AG09309 (cell line): ENCODE results near the gene TMEM88.

Experiments
- DNase-seq: peaks from one replicate; pipeline ENCODE4 v3.0.0-alpha.2; 2010; ENCODE audit warnings: low read depth
- H3K4me3 ChIP-seq: 2 replicates; pipeline ENCODE4 v1.5.1; 2011; ENCODE audit warnings: mild to moderate bottlenecking, low read depth, low read length, moderate library complexity; ENCODE audit not compliant: control insufficient read depth
- TF ChIP-seq, protein P1 (sequence below): IDR thresholded peaks from 2 replicates; pipeline ENCODE4 v1.5.1; 2011; ENCODE audit warnings: mild to moderate bottlenecking, low read depth, low read length, inconsistent platforms; ENCODE audit not compliant: insufficient read depth, control insufficient read depth; ENCODE audit errors: missing control alignments

The TMEM88 gene

DNA sequence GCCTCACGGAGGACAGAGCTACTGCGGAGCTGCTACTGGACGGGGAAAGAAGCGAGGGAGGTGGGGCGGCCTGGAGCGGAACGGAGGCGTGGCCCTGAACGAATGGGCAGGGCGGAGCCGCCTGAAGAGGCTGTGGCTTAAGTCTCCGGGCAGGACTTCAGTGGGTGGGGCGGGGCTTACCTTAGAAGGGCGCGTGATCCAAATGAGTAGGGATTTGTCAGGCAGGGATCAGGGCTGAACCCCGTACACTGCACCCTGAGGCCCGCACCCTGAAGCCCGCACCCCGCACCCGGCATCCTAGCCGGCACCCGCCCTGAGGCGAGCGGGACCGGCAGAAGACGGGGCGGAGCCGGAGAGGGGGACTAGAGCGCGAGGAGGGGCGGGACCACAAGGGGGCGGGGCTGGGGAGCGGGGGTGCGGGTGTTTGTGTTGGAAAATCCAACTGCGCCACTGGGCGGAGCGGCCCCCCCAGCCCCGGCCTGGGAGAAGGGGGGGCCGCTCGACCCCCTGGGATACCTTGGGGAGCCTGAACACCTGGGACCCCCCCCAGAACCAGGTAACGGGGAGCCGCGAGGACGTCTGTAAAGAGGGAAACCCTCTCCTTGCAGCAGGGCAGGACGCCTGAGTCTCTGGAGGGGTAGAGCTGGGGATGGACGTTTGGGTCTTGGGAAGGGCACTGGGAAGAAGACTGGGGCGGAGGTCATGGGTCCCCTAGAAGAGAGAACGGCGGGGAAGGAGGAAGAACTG lies 20.9 kb upstream of the TMEM88 start, which contains the start of gene KDM6B:
Gene KDM6B, plus strand, starts transcription at position 423 of the 747 bp plus-strand sequence. CDS start 11,338 bp downstream, outside the sequence.
- H3K4me3 ChIP-seq: peak within 1 kb of the TSS; percentile 83
- TF ChIP-seq, protein P1, sequence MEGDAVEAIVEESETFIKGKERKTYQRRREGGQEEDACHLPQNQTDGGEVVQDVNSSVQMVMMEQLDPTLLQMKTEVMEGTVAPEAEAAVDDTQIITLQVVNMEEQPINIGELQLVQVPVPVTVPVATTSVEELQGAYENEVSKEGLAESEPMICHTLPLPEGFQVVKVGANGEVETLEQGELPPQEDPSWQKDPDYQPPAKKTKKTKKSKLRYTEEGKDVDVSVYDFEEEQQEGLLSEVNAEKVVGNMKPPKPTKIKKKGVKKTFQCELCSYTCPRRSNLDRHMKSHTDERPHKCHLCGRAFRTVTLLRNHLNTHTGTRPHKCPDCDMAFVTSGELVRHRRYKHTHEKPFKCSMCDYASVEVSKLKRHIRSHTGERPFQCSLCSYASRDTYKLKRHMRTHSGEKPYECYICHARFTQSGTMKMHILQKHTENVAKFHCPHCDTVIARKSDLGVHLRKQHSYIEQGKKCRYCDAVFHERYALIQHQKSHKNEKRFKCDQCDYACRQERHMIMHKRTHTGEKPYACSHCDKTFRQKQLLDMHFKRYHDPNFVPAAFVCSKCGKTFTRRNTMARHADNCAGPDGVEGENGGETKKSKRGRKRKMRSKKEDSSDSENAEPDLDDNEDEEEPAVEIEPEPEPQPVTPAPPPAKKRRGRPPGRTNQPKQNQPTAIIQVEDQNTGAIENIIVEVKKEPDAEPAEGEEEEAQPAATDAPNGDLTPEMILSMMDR: no peak
- DNase-seq: no peak

DNA sequence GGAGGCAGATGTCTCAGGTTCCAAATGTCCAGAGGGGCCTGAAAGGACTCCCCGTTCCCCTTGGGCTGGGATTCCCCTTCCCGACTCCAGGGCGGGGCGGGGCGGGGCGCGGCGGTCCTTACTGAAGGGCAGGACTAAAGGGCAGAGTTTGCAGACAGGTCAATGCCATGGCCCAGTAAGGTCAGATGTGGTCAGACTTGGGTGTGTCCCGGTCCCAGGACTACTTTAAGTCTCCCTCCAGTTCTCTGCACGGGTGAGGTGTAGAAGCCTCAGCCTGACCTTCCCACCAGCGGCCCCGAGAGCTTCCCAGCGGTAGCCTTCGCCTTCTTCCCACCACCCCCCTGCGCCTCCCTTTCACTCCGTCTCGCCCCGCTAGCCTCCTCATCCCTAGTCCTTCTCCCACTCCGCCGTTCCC lies 20.3 kb upstream of the TMEM88 start:
- H3K4me3 ChIP-seq: peak overlapping the region; percentile 83
- no peak for DNase-seq
- TF ChIP-seq, protein P1: no peak

DNA sequence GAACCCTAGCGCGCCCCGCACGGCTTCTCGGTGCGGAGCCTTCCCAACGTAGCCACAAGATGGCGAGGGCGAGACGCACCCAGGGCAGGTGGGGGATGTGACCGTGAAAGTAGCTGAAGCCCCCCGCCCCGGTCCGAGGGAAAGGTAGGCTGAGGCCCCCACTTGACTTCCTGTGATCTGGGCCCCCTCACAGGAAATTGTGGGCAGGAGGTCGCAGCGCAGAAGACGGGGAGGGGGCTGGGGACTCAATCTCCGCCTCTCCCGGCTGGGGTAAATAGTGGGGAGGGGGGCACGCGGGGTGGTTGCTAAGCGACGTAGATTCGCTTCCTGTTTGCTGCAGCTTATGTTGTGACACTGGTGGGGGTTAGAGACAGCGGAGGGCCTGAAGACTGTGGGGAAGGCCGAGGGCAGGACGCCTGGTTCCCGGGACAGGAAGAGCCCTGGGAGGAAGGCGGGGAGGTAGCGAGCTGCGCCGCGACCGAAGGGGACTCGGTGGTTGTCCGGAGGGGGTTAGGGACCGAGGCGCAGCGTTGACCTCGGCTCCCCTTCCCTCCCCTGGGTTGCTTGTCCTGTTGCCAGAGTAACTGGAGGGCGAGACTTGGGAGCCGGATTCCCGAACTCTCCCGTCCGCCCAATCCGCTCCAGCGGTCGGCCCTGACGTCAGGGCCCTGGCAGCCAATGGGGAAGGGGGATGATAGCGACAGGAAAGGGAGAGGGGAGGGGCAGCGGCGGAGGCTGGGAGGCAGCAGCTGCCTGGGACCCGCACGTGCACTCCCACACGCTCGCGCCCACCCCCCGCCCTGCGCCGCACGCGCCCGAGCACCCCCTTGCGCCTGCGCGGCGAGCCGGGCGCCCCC lies 19.7 kb upstream of the TMEM88 start:
- DNase-seq: peak; percentile 94
- peak overlapping the region; percentile 83 for H3K4me3 ChIP-seq
- TF ChIP-seq, protein P1: peak; percentile 97

DNA sequence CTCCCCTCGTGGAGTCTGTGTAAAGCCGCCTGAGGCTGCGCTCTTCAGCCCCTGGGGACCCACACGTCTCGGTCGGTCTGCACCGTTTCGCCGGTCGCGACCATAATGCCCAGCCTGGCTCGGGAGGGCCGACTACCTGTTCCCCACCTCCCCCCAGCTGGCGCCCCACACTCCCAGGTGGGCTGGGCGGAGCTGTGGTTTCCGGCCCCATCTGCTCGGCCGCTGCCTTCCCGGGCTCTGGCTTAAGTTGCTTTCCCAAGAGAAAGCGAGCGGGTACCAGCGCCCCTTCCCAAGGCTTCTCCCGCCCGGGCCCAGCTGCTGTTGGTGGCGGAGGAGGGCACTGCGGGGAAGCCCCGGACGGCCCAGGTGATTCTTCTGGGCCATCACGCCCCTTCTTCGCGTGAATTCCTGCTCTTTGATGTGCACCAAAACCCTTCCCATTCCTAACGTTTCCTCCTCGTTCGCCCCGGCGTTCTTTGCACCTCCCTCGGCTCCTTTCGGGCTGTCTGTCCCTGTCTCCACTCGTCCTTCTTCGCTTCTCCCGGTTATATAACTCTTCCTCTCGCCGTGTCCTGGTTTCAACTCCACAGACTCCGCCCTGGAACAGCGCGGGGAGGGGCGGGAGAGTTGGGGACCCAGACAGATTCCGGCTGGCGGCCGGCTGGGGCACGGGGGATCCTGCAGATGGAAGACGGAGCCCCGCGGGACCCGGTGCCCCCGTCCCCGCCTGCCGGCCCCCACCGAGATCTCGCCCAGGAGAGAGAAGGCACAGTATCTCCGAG lies 18.9 kb upstream of the TMEM88 start:
- peak overlapping the region; percentile 83 for H3K4me3 ChIP-seq
- TF ChIP-seq, protein P1: no peak
- no peak for DNase-seq

DNA sequence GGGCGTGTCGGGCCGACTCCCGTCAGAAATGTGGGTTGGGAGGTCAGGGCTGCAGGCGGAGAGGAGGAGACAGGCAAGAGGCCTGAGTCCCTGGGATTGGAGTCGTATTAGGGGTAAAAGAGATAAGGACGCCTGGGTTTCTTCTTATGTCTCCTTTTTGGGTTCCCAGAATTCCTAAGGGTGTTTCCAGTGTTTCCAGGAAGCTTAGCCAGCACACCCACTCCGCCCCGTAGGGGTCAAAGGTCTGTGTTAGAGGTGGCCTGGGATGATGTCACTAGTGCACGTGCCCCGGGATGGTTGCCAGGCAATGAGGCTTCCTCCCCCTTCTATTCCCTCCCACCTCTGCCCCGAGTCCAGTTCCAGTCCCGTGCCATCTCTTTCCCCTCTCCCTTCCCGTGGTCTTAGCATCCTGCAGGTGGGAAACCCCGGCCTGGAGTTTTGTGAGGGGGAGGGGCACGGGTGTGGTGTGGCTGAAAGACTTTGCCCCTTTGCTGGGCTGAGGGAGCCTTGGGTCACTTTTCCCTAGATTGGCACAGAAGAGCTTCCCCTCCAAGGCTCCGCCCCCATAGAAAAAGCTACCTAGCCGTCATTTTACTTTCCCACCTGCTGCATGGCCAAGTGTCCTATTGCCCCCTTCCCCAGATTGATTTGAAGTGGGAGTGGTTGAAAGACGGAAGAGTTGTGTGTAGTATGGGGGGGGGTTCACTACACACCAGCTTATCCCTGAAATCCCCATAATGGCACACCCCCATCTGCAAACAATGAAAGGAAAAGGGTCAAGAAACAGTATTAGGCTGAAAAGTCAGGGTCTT lies 18.1 kb upstream of the TMEM88 start:
- peak overlapping the region; percentile 83 for H3K4me3 ChIP-seq
- TF ChIP-seq, protein P1: no peak
- DNase-seq: no peak
